Fibroblast of the conjunctiva (primary cell): ENCODE measurements around the gene TBC1D20.
"Not testable (repeated sequence)": the region's sequence is repeated elsewhere in the genome, so short reads cannot be mapped to it uniquely, and the experiment has no call there.

ENCODE experiments used
- DNase-seq: peaks from one replicate; pipeline ENCODE4 v3.0.0-alpha.2; 2010; ENCODE audit warnings: low read depth

Gene TBC1D20, protein sequence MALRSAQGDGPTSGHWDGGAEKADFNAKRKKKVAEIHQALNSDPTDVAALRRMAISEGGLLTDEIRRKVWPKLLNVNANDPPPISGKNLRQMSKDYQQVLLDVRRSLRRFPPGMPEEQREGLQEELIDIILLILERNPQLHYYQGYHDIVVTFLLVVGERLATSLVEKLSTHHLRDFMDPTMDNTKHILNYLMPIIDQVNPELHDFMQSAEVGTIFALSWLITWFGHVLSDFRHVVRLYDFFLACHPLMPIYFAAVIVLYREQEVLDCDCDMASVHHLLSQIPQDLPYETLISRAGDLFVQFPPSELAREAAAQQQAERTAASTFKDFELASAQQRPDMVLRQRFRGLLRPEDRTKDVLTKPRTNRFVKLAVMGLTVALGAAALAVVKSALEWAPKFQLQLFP

GRCh38 chr20:462199-462991 is at the start of gene TBC1D20:
Gene TBC1D20 (minus strand): TSS chr20:462533. CDS start chr20:462405, 128 bp downstream.
- peak; percentile 66 for DNase-seq

DNA sequence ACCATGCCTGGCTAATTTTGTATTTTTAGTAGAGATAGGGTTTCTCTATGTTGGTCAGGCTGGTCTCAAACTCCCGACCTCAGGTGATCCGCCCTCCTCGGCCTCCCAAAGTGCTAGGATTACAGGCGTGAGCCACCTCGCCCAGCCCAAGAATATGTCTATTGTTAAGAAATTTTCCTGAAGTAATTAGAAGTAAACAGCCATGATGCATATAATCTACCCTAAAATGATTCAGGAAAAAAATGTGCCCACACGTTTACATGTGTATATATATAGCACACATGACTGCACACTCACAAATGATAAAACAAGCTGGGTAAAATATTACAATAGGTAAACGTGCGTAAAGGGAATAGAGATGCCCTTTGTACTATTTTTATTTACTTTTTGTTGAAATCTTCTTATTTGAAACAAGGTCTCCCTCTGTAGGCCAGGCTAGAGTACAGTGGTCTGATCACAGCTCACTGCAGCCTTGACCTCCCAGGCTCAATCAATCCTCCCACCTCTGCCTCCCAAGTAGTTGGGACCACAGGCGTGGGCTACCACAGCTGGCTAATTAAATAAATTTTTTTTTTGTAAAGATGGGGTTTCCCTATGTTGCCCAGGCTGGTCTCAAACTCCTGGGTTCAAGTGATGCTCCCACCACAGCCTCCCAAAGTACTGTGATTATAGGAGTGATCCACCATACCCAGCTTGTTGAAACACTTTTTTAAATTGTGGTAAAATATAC is 48.2 kb upstream of the TBC1D20 start:
- DNase-seq: not testable (repeated sequence)

GRCh38 chr20:508364-508787 is 46.0 kb upstream of the TBC1D20 start:
- DNase-seq: not testable (repeated sequence)

GRCh38 chr20:507761-508332 is 45.5 kb upstream of the TBC1D20 start:
- no peak for DNase-seq

GRCh38 chr20:507006-507758 is 44.8 kb upstream of the TBC1D20 start:
- no peak for DNase-seq

- DNase-seq: no peak
Measured at GRCh38 chr20:504632-505075, 42.3 kb upstream of the TBC1D20 start.

GRCh38 chr20:503048-503737 is 40.9 kb upstream of the TBC1D20 start:
- no peak for DNase-seq

DNA sequence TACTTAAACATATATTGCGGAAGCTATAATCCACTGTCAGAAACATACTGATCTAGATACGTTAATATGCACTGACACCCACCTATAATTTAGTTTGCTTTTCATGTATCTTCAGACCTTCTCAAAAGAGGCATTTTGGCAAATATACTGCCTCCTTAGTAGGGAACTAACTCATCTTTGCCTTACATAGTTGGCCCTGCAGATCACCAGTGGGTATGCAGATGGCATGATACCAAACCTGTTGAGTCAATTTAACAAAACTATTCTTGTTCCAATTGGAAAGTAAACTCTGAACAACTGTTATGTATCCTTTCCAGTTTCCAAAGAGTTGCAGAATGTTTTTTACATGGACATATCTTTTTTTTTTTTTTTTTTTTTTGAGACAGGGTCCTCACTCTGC is 35.6 kb upstream of the TBC1D20 start:
- DNase-seq: no peak

DNA sequence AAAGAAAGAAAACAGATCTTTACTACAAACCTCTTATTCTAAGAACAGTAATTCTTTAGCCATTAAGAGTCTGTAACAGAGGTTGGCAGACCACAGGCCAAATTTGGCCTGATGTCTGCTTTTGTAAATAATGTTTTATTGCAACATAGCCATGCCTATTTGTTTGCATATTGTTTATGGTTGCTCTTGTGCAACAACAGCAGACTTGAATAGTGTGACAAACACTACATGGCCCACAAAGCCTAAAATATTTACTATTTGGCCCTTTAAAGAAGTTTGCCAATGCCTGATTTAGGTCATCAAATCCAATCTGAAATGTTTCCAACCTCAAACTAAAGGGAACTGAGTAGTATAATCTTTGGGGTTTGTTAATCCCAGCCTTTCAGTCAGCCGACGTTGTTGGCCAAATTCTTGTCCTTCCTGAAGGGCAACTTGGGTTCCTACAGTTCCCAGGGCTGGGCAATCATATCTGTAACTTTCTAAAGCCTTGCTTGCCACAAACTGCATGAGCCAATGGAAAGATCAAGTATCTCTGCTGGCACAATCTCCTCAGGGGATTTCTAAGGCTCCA is 33.9 kb upstream of the TBC1D20 start:
- DNase-seq: no peak

GRCh38 chr20:492159-492558 is 29.8 kb upstream of the TBC1D20 start:
- DNase-seq: no peak

GRCh38 chr20:487655-488054 is 25.3 kb upstream of the TBC1D20 start:
- DNase-seq: no peak

- no peak for DNase-seq
Measured at GRCh38 chr20:483815-484644, 21.7 kb upstream of the TBC1D20 start.

GRCh38 chr20:481167-481566 is 18.8 kb upstream of the TBC1D20 start:
- DNase-seq: no peak

DNA sequence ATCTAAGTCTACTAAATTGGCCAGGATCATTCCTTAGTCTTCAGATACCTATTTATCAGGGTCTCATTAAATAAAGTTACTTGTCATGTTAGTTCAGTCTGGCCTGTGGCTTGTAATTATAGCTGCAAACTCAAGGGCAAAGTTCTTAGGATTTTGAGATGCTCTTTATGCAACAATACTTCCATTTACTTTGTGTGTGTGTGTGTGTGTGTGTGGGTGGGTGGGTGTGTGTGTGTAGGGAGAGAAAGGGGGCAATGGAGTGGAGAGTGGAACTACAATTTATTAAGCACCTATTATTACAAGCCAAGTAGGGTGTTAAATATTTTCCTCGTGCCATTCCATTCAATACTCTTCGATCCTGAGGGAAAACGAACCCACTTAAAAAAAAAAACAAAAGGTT is 17.7 kb upstream of the TBC1D20 start:
- DNase-seq: no peak

DNA sequence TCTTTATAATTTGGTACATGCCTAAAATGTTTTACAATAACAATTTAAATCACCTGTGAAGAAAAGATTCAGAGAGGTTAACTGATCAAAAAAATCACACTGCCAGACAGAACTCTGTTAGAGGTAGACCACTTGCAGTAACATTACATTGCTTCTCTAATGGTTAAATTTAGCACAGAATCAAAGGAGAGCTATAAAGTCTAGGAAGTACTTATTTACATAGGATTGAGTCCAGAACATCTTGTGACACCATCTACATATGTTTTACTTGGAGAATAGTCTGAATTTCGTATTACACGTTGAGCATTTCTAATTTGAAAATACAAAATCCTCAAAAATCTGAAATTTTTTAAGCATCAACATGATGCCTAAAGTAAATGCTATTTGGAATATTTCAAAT is 17.2 kb upstream of the TBC1D20 start:
- DNase-seq: no peak

DNA sequence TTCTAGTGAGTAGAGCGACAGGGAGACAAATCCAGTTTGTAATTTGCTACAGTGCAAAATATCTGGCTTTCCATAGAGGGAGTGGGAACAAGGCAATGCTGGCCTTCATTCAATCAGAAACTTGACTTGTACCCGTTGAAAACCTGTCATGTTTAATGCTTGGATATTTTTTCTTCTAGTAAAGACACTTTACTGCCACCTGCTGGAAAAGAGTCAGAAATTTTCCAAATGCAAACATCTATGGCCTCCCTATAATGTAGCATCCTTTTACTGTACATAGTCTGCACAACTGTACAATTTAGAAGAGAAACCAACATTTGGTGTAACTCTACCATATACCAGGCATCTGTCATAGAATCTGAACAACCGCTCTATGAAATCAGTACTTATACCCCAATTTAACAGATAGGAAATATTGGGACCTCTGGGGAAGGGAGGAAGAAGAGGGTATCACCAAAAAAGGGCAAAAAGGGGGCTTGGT is 16.7 kb upstream of the TBC1D20 start:
- DNase-seq: peak; percentile 65

- DNase-seq: peak; percentile 83
Measured at GRCh38 chr20:478010-478948, 15.9 kb upstream of the TBC1D20 start.
